Fibroblast of the aortic adventitia (primary cell): ENCODE results near the gene ARHGAP23. TPM values are rescaled to one million over a fixed set of nuclear protein-coding genes. Genes with fewer than 3 reads are reported as not detected.

Experiments
- DNase-seq: peaks from one replicate; pipeline ENCODE4 v3.0.0-alpha.2; 2010; ENCODE audit warnings: low read depth
- H3K4me3 ChIP-seq: 2 replicates; pipeline ENCODE4 v1.5.1; 2011; ENCODE audit warnings: low read depth, mild to moderate bottlenecking, control low read depth, low read length, moderate library complexity
- CTCF ChIP-seq: IDR thresholded peaks from 2 replicates; pipeline ENCODE4 v1.5.1; 2011; ENCODE audit warnings: mild to moderate bottlenecking, low read length, control low read depth, inconsistent platforms; ENCODE audit not compliant: insufficient read depth
- total RNA-seq: library from RNA; depleted of rRNA; stranded (reverse); fragments of >200 nt; gene quantifications from 2 replicates; pipeline ENCODE4 v1.2.3, GENCODE V29; 2012; ENCODE audit warnings: low replicate concordance

Gene ARHGAP23
- total RNA-seq, 1 donor = 38.3 TPM

- no peak for TF ChIP-seq CTCF
- no peak for DNase-seq
These were observed 76.0 kb downstream of the ARHGAP23 start for GRCh38 chr17:38504216-38504615.

GRCh38 chr17:38507436-38507835 is 79.2 kb downstream of the ARHGAP23 start:
- no peak overlapping the region for H3K4me3 ChIP-seq
- TF ChIP-seq CTCF = no peak
- DNase-seq = no peak

More at GRCh38 chr17:38504216-38504615, 76.0 kb downstream of the ARHGAP23 start:
- H3K4me3 ChIP-seq = no peak overlapping the region

- H3K4me3 ChIP-seq = no peak overlapping the region
- no peak for TF ChIP-seq CTCF
- DNase-seq = no peak
These were observed 79.8 kb downstream of the ARHGAP23 start for GRCh38 chr17:38507921-38508569.

- TF ChIP-seq CTCF = no peak
- DNase-seq = no peak
- H3K4me3 ChIP-seq = no peak overlapping the region
These were observed 80.3 kb downstream of the ARHGAP23 start for GRCh38 chr17:38508570-38508950.

GRCh38 chr17:38508954-38509771 is 80.9 kb downstream of the ARHGAP23 start:
- no peak overlapping the region for H3K4me3 ChIP-seq
- TF ChIP-seq CTCF = peak; percentile 75
- peak; percentile 78 for DNase-seq

- no peak overlapping the region for H3K4me3 ChIP-seq
- no peak for TF ChIP-seq CTCF
- no peak for DNase-seq
These were observed 81.6 kb downstream of the ARHGAP23 start for GRCh38 chr17:38509772-38510420.
